Measurements from ENCODE around the gene CRIP3. TPM values are rescaled to one million over a fixed set of nuclear protein-coding genes. Genes with fewer than 3 reads are reported as not detected.

The CRIP3 gene
- total and polyA plus RNA-seq, 2 of the 13 experiments (the other 11 are each of a cell fraction or from before 2014, with no cell fraction given), result 6.3 to 9.3 TPM

GRCh38 chr6:43290905-43291355 lies 17.7 kb downstream of the CRIP3 start (continued):
- peak; percentile 68; the same call in 1 of the 2 replicates for TF ChIP-seq ZBED4 (CRISPR knock-in tag; IDR thresholded peaks at IDR 0.05; ENCODE audit: borderline replicate concordance)
- peak; percentile 64 for TF ChIP-seq ZNF883 (CRISPR knock-in tag; IDR thresholded peaks at IDR 0.05; ENCODE audit: not compliant biosample characterization)
- no peak for TF ChIP-seq ZNF703 (CRISPR knock-in tag; IDR thresholded peaks at IDR 0.05; ENCODE audit: borderline replicate concordance)
- no peak; the same call in 1 of the 2 replicates for TF ChIP-seq GMEB1 (CRISPR knock-in tag; IDR thresholded peaks at IDR 0.05; ENCODE audit: borderline replicate concordance)
- TF ChIP-seq CENPT (CRISPR knock-in tag; IDR thresholded peaks at IDR 0.05; ENCODE audit: low read depth), result no peak
- TF ChIP-seq NFKBIZ (CRISPR knock-in tag; IDR thresholded peaks at IDR 0.05), result no peak
- TF ChIP-seq ZBTB4 (CRISPR knock-in tag; IDR thresholded peaks at IDR 0.05; ENCODE audit: borderline replicate concordance), result no peak
- no peak for TF ChIP-seq RELA (CRISPR knock-in tag; IDR thresholded peaks at IDR 0.05)
- no peak for TF ChIP-seq ZNF768 (CRISPR knock-in tag; IDR thresholded peaks at IDR 0.05)
- no peak for TF ChIP-seq PREB (CRISPR knock-in tag; IDR thresholded peaks at IDR 0.05)
- no peak; the same call in none of the 2 replicates for TF ChIP-seq TAF1 (CRISPR knock-in tag; IDR thresholded peaks at IDR 0.05)
